Stimulated activated CD8-positive, alpha-beta memory T cell treated with anti-CD3 and anti-CD28 coated beads, Interleukin-7, amount 100 ng/mL, for 48 hours (primary cell): ENCODE data around the gene GLOD4.
"Not testable (repeated sequence)": the region's sequence is repeated elsewhere in the genome, so short reads cannot be mapped to it uniquely, and the experiment has no call there.

Source experiments
- DNase-seq, 2 donors: peaks; one replicate each; pipeline ENCODE4 v3.0.0-alpha.2; 2020; ENCODE audit warnings: low read depth in 1 of 2; ENCODE audit errors: extremely low read depth in 1 of 2

The GLOD4 gene

GRCh38 chr17:802901-803881 lies 21.1 kb upstream of the GLOD4 start:
- no peak for DNase-seq

DNA sequence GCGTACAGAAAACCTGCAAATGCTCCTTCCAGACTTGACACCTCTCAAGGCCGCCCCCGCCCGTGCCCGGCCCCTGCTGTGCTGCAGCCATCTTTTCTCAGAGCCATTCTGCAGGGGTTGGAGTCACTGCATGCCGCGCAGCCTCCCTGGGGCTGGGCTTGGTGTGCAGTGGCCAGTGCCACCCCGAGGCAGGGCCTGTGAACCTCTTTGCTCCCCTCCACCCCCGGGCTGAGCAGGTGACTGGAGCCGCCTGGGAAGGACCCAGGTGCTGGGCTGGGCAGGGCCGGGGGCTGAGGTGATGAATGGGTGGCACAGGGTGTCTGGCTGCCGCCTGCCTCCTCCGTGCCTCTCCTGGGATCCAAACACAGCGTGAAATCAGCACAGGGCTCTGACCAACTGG lies 20.4 kb upstream of the GLOD4 start:
- no peak for DNase-seq

DNA sequence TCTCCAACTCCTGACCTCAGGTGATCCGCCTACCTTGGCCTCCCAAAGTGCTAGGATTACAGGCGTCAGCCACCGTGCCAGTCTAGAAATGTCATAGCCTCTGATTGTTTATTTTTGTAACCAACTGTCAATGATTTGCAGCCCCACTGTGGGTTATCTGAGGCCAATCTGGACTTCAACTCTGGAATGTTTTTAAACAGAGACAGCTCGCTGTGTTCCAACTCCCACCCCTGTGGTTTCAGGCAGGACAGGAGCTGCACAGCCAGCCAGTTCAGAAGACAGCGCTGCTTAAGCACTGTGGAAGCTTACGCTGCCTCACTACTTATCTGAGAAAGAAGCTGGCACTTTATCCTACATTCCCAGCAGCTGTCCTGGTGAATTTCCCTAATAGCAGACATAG lies 19.6 kb upstream of the GLOD4 start:
- DNase-seq, result no peak

DNA sequence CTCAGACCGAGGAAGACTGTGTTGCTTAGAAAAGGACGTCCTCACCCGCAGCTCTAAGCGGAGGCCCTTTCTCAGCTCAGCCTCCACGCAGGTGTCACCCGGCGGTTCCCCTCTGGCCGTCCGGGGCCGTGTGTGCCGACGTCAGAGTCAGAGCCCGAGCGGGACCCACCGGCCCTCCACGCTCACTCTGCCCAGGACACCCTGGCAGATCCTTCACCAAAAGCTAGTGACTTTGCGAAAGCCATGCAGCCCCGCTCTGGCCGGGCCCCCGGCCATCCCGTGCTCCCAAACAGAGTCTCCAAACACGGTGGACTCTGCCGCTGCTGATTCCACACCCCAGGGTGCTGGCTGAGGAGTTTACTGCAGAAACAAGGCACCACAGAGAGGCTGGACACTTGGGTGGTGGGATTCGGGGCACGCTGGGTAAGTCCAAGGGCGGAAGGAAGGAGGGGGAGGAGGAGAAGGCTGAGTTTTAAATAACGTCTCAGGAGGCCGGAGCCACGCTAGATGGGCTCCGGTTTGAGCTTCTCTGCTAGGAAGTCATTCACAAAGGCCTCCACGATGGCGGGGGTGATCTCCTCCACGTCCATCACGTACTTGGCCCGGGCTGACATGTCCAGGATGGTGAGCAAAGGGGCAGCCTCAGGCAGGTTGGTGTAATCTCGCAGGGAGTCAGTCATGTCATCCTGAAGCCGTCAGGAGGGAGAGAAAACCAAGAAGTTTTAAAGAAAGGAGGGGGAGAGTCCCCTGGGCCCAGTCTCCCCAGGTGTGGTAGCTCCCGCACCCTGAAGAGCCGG lies 18.6 kb upstream of the GLOD4 start:
- no peak for DNase-seq

GRCh38 chr17:799261-799660 lies 17.2 kb upstream of the GLOD4 start:
- DNase-seq, result no peak

GRCh38 chr17:798246-798645 lies 16.2 kb upstream of the GLOD4 start:
- no peak for DNase-seq

GRCh38 chr17:797236-797840 lies 15.3 kb upstream of the GLOD4 start:
- DNase-seq, result no peak

DNA sequence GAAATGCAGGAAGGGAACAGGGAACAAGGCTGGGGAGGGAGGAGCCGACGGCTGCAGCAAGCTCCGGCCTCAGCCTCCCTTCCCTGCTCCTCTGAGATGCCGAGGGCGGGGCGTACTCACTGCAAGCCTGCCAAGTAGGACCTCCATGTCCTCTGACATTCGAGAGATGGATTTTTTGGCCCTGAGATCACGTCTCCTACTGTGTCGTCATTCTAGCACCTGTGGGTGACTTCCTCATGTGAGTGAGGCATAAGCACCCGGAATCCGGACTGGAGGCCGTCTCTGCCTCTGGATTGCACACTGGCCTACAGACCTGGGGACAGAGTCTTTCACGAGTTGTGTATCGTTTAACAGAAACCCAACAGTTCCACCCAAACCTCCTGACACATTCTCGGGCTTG lies 14.5 kb upstream of the GLOD4 start:
- no peak for DNase-seq

DNA sequence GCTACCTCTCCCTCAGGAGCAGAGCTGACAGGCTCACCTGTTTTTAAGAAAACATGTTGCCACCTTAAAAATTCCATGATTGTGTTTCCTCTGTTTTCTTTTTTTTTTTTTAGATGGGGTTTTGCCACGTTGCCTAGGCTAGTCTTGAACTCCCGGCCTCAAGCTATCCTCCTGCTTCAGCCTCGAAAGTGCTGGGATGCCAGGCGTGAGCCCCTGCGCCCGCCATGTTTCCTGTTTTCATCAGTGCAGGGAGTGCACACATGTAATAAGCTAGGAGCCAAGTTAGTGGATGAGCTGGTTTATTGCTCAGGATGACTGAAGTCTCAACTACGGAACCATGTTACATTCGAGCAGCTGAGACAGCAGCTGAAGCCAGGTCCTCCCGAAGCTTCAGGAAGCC lies 13.6 kb upstream of the GLOD4 start:
- no peak for DNase-seq

DNA sequence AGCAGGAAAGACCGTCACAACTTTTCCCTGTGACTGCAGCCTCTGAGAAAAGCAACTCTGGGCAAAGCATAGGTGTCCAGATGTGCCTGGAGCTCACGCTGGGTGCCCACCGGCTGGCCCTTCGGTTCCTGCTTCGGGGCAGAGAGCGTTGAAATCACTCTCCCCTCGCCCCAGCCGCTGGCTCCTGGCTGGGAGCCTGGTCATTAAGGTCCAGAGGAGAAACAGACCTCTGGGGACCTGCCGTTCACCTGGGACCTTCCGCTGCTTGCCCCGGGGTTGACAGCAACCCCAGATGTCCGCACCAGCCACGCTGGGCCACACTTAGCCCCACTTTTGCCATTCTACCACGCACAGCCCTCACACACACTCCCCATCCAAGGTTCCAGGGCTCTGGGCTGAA lies 13.2 kb upstream of the GLOD4 start:
- DNase-seq, result no peak

DNA sequence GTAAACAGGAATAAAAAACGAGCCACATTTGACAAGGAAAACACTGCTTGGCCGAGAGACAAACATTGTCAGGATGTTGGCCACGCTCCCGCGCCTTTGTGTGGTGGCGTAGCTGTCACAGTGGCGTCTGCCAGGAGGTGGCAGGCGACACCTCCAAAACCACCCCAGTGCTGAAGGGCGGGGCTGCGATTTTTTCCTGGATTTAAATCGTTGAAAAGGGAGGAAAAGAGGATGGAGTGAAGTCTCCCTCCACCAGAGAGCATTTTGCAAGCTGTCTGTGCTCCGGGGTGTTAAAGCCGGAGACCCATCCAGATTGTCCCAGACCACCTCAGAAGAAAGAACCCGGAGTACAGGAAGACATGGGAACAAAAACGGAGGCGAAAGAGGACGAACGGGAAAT lies 12.8 kb upstream of the GLOD4 start:
- no peak for DNase-seq

- DNase-seq, result no peak
Observed at GRCh38 chr17:792277-792676, 10.2 kb upstream of the GLOD4 start.

DNA sequence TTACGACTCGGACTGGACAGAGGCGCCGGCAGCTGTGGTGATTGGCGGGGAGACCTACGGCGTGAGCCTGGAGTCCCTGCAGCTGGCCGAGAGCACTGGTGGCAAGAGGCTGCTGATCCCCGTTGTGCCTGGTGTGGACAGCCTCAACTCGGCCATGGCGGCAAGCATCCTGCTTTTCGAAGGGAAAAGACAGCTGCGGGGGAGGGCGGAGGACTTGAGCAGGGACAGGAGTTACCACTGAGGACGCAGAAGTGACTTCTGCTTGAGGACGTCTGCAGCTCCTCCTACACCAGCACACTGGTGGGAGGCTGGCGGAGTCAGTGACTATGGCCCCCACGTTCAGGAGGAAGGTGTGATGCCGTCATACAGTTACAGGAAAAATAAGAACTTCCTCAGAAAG lies 9.7 kb upstream of the GLOD4 start:
- DNase-seq, result no peak

- DNase-seq, result not testable (repeated sequence)
Observed at GRCh38 chr17:790874-791247, 8.8 kb upstream of the GLOD4 start.

- not testable (repeated sequence) for DNase-seq
Observed at GRCh38 chr17:789931-790873, 8.1 kb upstream of the GLOD4 start.

- no peak for DNase-seq
Observed at GRCh38 chr17:789160-789840, 7.2 kb upstream of the GLOD4 start.

- no peak for DNase-seq
Observed at GRCh38 chr17:788551-788950, 6.5 kb upstream of the GLOD4 start.

- no peak for DNase-seq
Observed at GRCh38 chr17:787641-788221, 5.7 kb upstream of the GLOD4 start.

- DNase-seq, result not testable (repeated sequence)
Observed at GRCh38 chr17:785901-786300, 3.8 kb upstream of the GLOD4 start.

DNA sequence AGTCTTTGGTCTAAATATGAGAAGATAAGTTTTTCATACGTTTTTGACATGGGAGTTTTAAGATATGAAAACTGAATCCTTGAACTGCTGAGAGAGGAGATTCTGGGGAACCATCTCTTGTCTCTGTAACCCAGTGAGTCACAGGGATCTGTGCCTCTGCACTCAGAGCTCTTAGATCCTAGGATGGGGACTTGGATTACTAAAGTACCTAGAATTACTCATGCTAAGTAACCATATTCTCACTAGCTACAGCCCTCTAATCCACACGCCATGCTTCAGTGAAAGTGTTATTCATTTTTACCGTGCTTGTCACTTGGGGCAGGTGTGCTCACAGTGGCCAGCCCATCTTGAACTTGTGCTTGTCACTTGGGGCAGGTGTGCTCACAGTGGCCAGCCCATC lies 2.1 kb upstream of the GLOD4 start:
- DNase-seq, result no peak
